ENCODE data around the gene AHR.

- TF ChIP-seq CTCF (optimal IDR thresholded peaks at IDR 0.05 in 1 of 3, IDR thresholded peaks at IDR 0.05 in 1 of 3, conservative IDR thresholded peaks at IDR 0.05 in 1 of 3; ENCODE audit: extremely low read depth in 1 of 3, insufficient read depth in 2 of 3, low read length in 3 of 3) (no peak), EZH2 (IDR thresholded peaks at IDR 0.05; ENCODE audit: low read length) (no peak)
Measured at GRCh38 chr7:17274551-17275245, 23.8 kb upstream of the AHR start.
